Psoas muscle (tissue), 8 donors: ENCODE results near the gene IL1RL1. TPM values are rescaled to one million over a fixed set of nuclear protein-coding genes. Genes with fewer than 3 reads are reported as not detected.
"Not testable (repeated sequence)": the region's sequence is repeated elsewhere in the genome, so short reads cannot be mapped to it uniquely, and the experiment has no call there.

Source experiments
- ATAC-seq, 4 donors: fragments of 200-7000 bp; cut with Tn5 transposase; one replicate each; pipeline ENCODE4 v1.9.1; 2020; ENCODE audit warnings: moderate library complexity in 3 of 4, mild to moderate bottlenecking in 2 of 4
- DNase-seq, 2 donors: peaks; one replicate each; pipeline ENCODE4 v3.0.0-alpha.2; 2020
- H3K27ac ChIP-seq: fragments of 200-600 bp; one replicate; pipeline ENCODE4 v1.8.0; 2022
- H3K27me3 ChIP-seq, 3 donors: fragments of 200-600 bp in 1 of 3; one replicate each; pipeline versions ENCODE4 v1.6.1 to v1.8.0; 2013 to 2022; ENCODE audit warnings: low read length in 2 of 3, mild to moderate bottlenecking in 2 of 3, moderate library complexity in 1 of 3; ENCODE audit not compliant: insufficient read depth in 3 of 3
- H3K36me3 ChIP-seq, 2 donors: fragments of 200-600 bp in 1 of 2; one replicate each; pipeline versions ENCODE4 v1.6.1 to v1.8.0; 2013 to 2022; ENCODE audit warnings: low read depth in 1 of 2, mild to moderate bottlenecking in 1 of 2, moderate library complexity in 1 of 2; ENCODE audit not compliant: insufficient read depth in 1 of 2
- H3K4me1 ChIP-seq: fragments of 200-600 bp; one replicate; pipeline ENCODE4 v1.8.0; 2022
- H3K4me3 ChIP-seq: fragments of 200-600 bp; one replicate; pipeline ENCODE4 v1.8.0; 2022; ENCODE audit warnings: mild to moderate bottlenecking
- H3K9me3 ChIP-seq: fragments of 200-600 bp; one replicate; pipeline ENCODE4 v1.8.0; 2022
- CTCF ChIP-seq: fragments of 200-600 bp; IDR thresholded peaks from one replicate; pipeline ENCODE4 v1.8.0; 2022; ENCODE audit warnings: antibody characterized with exemption
- WGBS, 3 donors: extraction: QIAGEN DNeasy Blood & Tissue Kit; methylation state at CpG; one replicate each; pipeline versions ENCODE4 v1.1.6 to v1.1.7; 2013; 5-methylcytosine and 5-hydroxymethylcytosine counted together
- intact Hi-C, 2 donors: fragments of 100-400 bp; cut with DNase I; formaldehyde crosslinking; loops; one replicate each; pipeline versions ENCODE4 v1.11.0 to v1.14.2; 2022
- polyA plus RNA-seq, 3 donors: library from polyadenylated mRNA; stranded (reverse); fragments of 200-250 nt; gene quantifications; one replicate each; pipeline ENCODE4 v1.2.3, GENCODE V29; 2013
- total RNA-seq, 4 donors: library from RNA; stranded (reverse); fragmentation: NEBNext Ultra II Directional in 2 of 4; extraction: Animal tissue kit (Norgen Biotek cat#: 25700) in 2 of 4; gene quantifications; one replicate each; pipeline versions ENCODE4 v1.2.1 to v1.2.4, GENCODE V29; 2021 to 2023
- donor health status: healthy with polysubstance abuse.
- donor health status: DM: no; HTN: no; CAD: no; lungs with moderate emphysema.
- donor health status: Bipolar disorder and iron deficiency.
- donor health status: healthy.
- donor health status: DM: yes; HTN: yes; CAD: no.
- donor health status: DM: no; HTN: no; CAD: no.
- donor health status: DM: no; HTN: no; CAD: no.
- donor health status: DM: yes; HTN: yes; CAD: no.

The IL1RL1 gene
- total and polyA plus RNA-seq, 7 donors: 0.43 to 13.1 (median 2.9) TPM

GRCh38 chr2:102317715-102318114, 6.4 kb downstream of the IL1RL1 start:
- no peak for ATAC-seq
- Histone ChIP-seq H3K27me3 (no peaks in the 10 kb centered on the region), H3K4me1 (no peaks in the 10 kb centered on the region), H3K36me3 (no peaks in the 10 kb centered on the region), H3K27ac (no peak overlapping the region), H3K4me3 (no peak overlapping the region), H3K9me3 (no peaks in the 10 kb centered on the region)
- DNase-seq: no peak
- 4 to 17% (median 9%) methylated on average over 2 of the region's 2 CpGs for WGBS, 3 donors
- no peak for TF ChIP-seq CTCF
- intact Hi-C loops: no loop called here

GRCh38 chr2:102318437-102318836, 7.1 kb downstream of the IL1RL1 start:
- Histone ChIP-seq H3K4me1 (no peaks in the 10 kb centered on the region), H3K27ac (no peak overlapping the region), H3K27me3 (no peaks in the 10 kb centered on the region), H3K36me3 (no peaks in the 10 kb centered on the region), H3K9me3 (no peaks in the 10 kb centered on the region), H3K4me3 (no peak overlapping the region)
- intact Hi-C loops: no loop called here
- no peak for DNase-seq
- 88 to 93% (median 92%) methylated on average over 2 of the region's 2 CpGs for WGBS, 3 donors
- TF ChIP-seq CTCF: no peak
- ATAC-seq: no peak

GRCh38 chr2:102321941-102322719, 10.8 kb downstream of the IL1RL1 start:
- DNase-seq: no peak
- no peak overlapping the region for H3K27ac ChIP-seq
- ATAC-seq: no peak
- H3K4me3 ChIP-seq: no peak overlapping the region
- H3K36me3 ChIP-seq: no peaks in the 10 kb centered on the region
- H3K9me3 ChIP-seq: no peaks in the 10 kb centered on the region
- intact Hi-C loops: no loop called here
- no peaks in the 10 kb centered on the region for H3K27me3 ChIP-seq
- H3K4me1 ChIP-seq: no peaks in the 10 kb centered on the region
- WGBS, 3 donors: 67 to 85% (median 80%) methylated on average over 6 of the region's 6 CpGs
- TF ChIP-seq CTCF: no peak

GRCh38 chr2:102324914-102325313, 13.6 kb downstream of the IL1RL1 start:
- ATAC-seq, H3K9me3 ChIP-seq, DNase-seq, H3K27me3 ChIP-seq, H3K27ac ChIP-seq, H3K4me1 ChIP-seq, H3K36me3 ChIP-seq, intact Hi-C loops, H3K4me3 ChIP-seq: not testable (repeated sequence)
- 78 to 95% (median 95%) methylated on average over 3 to 5 of the region's 5 CpGs for WGBS, 3 donors

GRCh38 chr2:102331311-102331980, 20.1 kb downstream of the IL1RL1 start:
- ATAC-seq (peak in 1 of 4 donors; percentile 19), DNase-seq (no peak)
- intact Hi-C loops: no loop called here
- H3K4me1 ChIP-seq: no peaks in the 10 kb centered on the region
- 64 to 68% (median 65%) methylated on average over 5 of the region's 5 CpGs for WGBS, 3 donors
- no peak for TF ChIP-seq CTCF
- H3K4me3 ChIP-seq: no peak overlapping the region
- H3K27me3 ChIP-seq: no peaks in the 10 kb centered on the region
- H3K9me3 ChIP-seq: peaks cover 6% of the 10 kb centered on the region
- no peaks in the 10 kb centered on the region for H3K36me3 ChIP-seq
- no peak overlapping the region for H3K27ac ChIP-seq
